PFSK-1 (cell line): ENCODE data around the gene GRIN2A.

Experiments
- FOXP2 ChIP-seq: optimal IDR thresholded peaks from 2 replicates; pipeline ENCODE3; 2011; ENCODE audit warnings: borderline replicate concordance, control low read depth, inconsistent platforms; ENCODE audit not compliant: insufficient read depth; ENCODE audit errors: extremely low read length, extremely low read depth
- POLR2AphosphoS5 ChIP-seq: IDR thresholded peaks from 2 replicates; pipeline ENCODE4 v1.6.1; 2012; ENCODE audit warnings: low read depth, mild to moderate bottlenecking, control low read depth, low read length, moderate library complexity
- REST ChIP-seq, 2 experiments: IDR thresholded peaks; 2 replicates each; pipeline versions ENCODE4 v1.6.1 to v1.8.0; 2011 to 2012; ENCODE audit warnings: low read depth in 2 of 2, low read length in 2 of 2, control low read depth in 1 of 2, inconsistent platforms in 1 of 2, mild to moderate bottlenecking in 1 of 2, moderate library complexity in 1 of 2; ENCODE audit not compliant: insufficient read depth in 1 of 2
- SIN3A ChIP-seq: IDR thresholded peaks from 2 replicates; pipeline ENCODE4 v1.6.1; 2012; ENCODE audit warnings: mild to moderate bottlenecking, low read length, moderate library complexity, borderline replicate concordance; ENCODE audit not compliant: insufficient read depth
- TAF1 ChIP-seq: IDR thresholded peaks from 2 replicates; pipeline ENCODE4 v1.6.1; 2012; ENCODE audit warnings: low read length, control low read depth, borderline replicate concordance; ENCODE audit not compliant: insufficient read depth

Gene GRIN2A

GRCh38 chr16:9798952-9799580 lies 383.2 kb downstream of the GRIN2A start:
- no peak for TF ChIP-seq FOXP2
- TF ChIP-seq REST (IDR thresholded peaks at IDR 0.05; ENCODE audit: insufficient read depth in 1 of 2, low read depth in 2 of 2, low read length in 2 of 2) = no peak
- TF ChIP-seq TAF1 = no peak
- TF ChIP-seq POLR2AphosphoS5 = no peak
- no peak for TF ChIP-seq SIN3A

- TF ChIP-seq REST (IDR thresholded peaks at IDR 0.05; ENCODE audit: insufficient read depth in 1 of 2, low read depth in 2 of 2, low read length in 2 of 2) (no peak), TAF1 (no peak), FOXP2 (no peak), POLR2AphosphoS5 (no peak), SIN3A (no peak)
Measured at GRCh38 chr16:9798474-9798873, 383.8 kb downstream of the GRIN2A start.

GRCh38 chr16:9797306-9797705 lies 384.9 kb downstream of the GRIN2A start:
- TF ChIP-seq REST (IDR thresholded peaks at IDR 0.05; ENCODE audit: insufficient read depth in 1 of 2, low read depth in 2 of 2, low read length in 2 of 2) (no peak), SIN3A (no peak), POLR2AphosphoS5 (no peak), TAF1 (no peak), FOXP2 (no peak)

- no peak for TF ChIP-seq TAF1
- TF ChIP-seq POLR2AphosphoS5 = no peak
- no peak for TF ChIP-seq REST (IDR thresholded peaks at IDR 0.05; ENCODE audit: insufficient read depth in 1 of 2, low read depth in 2 of 2, low read length in 2 of 2)
- TF ChIP-seq SIN3A = no peak
- no peak for TF ChIP-seq FOXP2
Measured at GRCh38 chr16:9793623-9794022, 388.6 kb downstream of the GRIN2A start.

- TF ChIP-seq TAF1 = no peak
- no peak for TF ChIP-seq REST (IDR thresholded peaks at IDR 0.05; ENCODE audit: insufficient read depth in 1 of 2, low read depth in 2 of 2, low read length in 2 of 2)
- TF ChIP-seq SIN3A = no peak
- TF ChIP-seq POLR2AphosphoS5 = no peak
- no peak for TF ChIP-seq FOXP2
Measured at GRCh38 chr16:9791556-9791955, 390.7 kb downstream of the GRIN2A start.
